ENCODE measurements around the gene INPP5J.
"Not testable (repeated sequence)": the region's sequence is repeated elsewhere in the genome, so short reads cannot be mapped to it uniquely, and the experiment has no call there.

INPP5J gene

DNA sequence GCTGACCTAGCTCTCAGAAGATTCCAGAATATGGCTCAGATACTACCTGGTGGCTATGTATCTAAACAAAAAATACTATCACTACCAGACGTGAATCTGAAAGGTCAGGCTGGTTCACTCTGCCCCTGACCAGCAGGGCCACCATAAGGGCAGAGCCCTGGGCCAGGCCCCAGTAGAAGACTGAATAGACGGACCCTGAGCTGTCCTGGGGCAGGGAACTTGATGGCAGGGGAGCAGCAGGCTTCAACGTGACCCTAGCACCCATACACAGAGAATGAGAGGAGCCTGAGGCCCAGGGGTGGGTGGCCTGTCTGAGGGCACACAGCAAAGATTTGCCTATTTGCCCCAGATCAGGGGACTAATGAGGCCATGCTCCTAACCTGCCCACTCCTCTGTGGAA, 30.6 kb downstream of the INPP5J start:
- no peak for DNase-seq

DNA sequence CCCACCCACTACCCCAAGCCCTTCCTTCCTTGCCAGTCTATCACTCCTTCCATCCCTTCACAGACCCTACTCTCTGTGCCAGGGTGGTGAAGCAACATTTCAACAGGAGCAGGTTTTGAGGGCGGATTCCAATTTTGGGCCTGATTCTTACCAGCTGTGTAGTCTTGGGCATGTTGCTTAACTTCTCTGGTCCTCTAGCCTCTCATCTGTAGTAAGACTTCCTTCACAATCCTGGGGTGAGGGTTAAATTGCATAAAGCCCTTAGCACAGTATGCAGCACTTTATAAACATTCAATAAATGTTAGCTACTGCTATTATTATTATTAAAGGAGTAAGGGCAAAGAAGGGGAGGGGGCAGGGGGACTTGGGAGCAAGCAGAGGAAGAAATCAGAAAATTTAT, 32.2 kb downstream of the INPP5J start:
- DNase-seq = no peak

DNA sequence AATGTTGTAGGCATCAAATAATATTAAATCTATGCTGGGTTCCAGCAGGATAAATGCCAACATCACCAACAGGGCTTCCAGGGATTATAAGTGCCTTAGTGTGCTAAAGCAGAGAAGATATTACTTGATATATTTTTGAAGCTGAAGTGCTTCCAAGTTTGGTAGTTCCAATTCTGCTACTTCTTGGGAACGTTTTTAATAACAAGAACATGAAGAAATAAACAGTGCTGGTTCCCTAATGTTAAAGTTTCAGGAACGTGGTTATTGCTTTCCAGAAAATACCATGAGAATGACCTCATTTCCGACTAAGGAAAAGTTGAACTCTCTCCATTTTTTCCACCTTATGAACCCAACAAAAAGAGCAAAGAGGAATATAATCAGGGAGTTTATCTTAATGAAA, 32.7 kb downstream of the INPP5J start:
- no peak for DNase-seq

DNA sequence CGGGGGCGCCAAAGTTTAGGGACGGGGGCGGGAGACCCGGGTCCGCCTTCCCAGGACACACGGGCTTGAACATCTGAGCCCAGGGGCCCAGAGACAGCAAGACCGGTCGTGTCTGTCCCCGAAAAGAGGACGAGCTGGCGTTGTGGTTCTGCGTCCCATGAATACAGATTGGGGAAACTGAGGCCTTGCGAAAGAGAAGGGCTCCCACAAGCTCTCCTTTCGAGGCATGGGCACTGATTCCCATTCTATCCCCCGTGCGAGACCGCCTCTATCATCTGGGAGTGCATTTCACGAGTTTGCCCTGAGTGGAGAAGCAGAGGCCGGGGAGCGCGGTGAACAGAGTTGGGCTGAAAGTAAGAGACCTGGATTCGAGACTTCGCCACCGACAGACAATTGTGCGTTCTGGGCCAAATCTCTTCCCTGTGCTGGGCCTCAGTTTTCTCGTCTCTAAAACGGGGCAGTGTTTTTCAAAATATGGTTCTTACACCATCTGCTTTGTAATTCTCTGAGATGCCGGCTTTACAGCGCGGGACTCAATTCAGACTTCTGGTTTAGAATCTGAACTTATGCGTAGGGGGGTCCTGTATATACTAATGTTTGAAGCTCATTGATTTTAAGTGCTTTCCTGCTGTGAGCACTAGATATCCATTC, 37.7 kb downstream of the INPP5J start:
- peak; percentile 42 for DNase-seq

DNA sequence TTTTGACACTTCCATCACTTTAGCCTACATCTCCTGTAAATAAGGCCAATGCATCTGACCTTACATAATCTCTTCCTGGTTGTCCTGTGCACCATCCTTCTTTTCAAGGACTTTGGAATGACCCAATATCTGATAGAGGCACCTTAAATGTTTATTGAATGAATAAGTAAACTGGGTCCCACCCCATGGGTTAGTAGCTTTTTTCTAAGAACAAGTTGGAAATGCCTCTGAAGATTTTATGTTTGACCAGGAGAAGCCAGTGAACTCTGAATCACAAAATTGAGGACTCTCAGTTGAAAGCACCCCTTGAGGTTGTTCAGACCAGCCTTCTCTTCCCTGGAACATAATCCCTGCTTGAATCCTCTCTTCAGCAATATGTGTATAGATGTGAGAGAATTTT, 38.6 kb downstream of the INPP5J start:
- DNase-seq = no peak

DNA sequence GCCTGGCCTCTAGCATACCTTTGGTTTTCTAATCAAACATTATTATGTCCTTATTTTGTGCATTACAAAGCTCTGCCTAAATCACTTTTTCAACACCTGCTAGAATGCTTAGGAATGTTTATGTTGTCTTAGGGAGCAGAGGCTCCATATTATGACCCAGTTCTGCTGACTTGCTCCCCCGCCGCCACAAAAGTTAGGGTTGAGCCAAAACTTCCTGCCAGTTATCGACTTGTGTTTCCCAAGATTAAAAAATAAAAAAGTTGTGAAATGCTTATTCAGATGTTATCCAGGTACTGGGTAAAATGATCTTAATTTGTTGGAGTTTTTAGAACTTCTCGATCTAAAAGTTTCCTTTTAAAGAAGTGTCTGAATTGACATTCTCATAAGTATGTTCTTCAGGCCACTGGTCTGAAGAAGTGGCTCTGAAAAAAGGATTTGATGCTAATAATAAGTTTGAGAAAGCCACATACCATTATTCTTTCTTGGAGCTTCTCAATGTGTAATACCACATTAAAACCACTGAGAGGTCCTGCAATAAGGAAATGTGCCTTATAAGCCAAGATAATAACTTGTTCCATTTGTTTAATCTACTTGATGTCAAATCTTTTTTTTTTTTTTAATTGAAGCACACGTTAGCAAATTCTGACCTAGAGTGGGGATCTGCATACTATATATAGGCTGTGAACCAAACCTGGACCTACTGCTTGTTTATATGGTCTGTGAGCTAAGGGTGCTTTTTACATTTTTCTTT, 39.4 kb downstream of the INPP5J start:
- DNase-seq = no peak

DNA sequence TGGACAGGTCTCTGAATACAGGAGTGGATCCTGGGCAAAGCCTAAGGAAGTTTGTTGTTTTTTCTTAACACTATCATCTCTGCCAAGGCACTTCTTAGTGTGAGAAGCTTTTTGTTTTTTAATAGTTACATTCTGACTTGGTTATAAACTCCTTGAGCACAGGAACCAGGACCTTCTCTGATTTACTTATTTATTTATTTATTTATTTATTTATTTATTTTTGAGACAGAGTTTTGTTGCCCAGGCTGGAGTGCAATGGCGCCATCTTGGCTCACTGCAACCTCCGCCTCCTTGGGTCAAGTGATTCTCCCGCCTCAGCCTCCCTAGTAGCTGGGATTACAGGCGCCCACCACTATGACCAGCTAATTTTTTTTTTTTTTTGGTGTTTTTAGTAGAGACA, 48.2 kb downstream of the INPP5J start:
- DNase-seq = no peak

DNA sequence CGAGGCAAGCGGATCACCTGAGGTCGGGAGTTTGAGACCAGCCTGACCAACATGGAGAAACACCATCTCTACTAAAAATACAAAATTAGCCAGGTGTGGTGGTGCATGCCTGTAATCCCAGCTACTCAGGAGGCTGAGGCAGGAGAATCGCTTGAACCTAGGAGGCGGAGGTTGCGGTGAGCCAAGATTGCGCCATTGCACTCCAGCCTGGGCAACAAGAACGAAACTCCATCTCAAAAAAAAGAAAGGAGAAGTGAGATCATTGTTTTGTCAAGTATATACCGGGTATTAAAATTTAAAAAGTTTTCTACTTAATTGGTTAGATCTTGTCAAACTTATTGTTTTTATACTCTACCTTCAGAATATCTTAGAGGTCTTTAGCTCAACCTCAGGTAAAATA, 49.0 kb downstream of the INPP5J start:
- DNase-seq = not testable (repeated sequence)

DNA sequence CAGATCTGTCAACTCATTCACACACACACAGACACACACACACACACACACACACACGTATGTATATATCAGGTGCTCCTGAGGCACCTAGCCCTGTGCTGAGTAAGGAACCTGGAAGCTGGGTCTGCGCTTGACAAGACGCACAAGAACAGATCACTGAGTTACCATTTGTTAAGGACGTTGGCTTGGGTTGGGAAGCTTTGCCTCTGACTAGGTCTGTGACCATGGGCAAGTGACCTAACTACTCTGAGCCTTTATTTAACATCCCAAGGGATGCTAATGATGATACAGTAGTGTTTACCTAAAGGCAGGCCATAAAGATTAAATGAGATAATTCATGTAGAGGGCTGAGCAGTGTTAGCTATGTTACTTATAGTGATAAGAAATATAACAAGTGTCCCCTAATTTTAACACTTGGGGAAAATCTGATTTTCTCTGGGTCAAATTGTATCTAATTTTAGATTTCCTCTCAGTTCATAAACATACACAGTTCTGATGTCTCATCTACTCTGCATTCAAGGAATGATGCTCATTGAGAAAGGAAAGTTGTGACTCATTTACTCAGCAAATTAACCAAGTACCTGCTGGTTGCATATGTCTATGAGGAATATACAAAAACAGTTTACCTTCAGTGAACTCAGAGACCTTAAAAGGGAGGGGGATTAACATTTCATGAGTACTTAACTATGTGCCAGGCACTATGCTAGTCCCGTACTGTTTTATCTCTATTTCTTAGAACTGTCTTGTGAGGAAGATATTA, 50.8 kb downstream of the INPP5J start:
- no peak for DNase-seq

DNA sequence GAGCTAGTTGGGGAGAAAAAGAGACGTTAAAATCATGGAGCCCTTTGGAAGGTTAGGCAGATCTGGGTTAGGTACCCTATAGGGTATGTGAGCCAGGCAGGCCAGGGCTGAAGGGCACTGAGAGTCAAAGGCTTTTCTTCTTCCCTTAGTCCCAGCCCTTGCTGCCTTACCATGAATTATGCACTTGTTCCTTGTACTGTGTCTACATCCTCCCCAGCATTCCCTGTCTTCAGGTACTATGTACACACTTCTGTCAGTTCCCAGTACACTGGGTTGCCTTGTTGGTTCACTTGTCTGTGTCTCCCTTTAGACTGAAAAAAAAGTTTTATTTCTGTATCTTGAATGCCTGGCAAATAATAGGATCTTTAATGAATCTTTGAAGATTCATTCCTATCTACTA, 54.2 kb downstream of the INPP5J start:
- DNase-seq = no peak

DNA sequence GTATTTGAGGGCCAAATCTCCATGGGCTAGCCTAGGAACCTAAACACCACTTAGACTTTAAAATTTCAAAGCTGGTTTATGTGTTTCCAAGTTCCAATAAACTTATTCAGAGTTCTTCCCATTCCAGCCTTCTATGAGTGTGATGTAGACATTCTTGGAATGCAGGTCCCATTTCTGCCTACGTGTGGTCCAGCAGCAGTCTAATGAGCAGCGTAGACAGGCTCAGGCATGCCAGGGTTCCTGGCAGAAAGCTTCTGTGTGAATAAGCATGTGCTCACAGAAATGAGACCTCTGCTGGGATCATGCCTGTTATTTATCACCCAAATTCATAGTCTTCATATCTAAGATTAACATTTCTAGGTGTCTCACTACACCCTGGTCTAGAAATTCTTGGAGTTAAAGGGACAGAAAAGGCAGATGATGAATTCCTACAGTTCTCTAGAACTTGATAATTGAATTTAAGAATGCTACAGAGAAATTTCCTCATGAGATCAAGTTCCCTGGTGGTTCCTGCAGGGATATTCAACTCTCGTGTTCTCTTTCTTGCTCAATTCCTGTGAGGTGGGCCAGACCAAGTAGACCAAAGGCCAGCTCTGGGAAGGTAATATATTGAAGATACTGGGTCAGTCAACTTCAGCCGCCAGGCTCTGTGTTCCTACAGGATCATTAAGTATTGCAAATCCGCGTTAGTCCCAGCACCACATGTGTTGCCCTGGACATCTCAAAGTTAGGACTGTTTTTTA, 54.8 kb downstream of the INPP5J start:
- no peak for DNase-seq

DNA sequence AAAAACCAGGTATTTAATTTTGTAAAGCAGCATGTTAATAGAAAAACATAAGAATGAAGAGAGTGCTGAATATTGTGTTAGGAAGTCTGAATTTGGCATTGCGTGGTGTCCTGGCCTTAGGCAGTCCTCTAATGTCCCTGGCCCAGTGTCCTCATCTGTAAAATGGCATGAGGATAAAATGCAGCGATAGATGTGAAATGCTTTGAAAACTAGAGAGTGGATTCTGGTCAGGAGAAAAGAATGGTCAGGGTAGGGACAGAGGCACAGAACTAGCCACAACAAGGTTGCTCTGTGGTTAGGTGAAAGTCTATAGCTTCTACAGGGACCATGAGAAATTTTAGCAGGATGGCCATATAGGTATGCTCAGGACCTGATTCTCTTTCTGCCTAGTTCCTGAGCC, 56.1 kb downstream of the INPP5J start:
- no peak for DNase-seq

DNA sequence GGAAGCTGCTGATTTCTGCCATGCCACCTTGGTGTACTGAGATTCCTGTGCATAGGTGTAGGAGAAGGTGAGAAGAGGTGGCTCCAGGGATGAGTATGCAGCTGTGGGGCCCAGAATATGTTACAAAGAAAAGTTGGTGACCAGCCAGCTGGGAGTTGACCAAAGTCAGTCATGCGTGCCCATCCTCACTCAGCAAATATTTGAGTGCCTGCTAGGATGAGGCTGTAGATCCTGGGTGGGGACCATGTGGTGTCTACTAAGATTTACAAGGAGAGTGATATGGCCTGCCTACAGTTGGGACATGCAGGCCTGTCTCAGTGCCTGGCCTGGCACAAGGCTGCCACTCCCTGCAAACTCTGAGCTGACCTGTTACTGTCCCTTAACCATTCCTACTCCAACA, 56.6 kb downstream of the INPP5J start:
- DNase-seq = no peak

DNA sequence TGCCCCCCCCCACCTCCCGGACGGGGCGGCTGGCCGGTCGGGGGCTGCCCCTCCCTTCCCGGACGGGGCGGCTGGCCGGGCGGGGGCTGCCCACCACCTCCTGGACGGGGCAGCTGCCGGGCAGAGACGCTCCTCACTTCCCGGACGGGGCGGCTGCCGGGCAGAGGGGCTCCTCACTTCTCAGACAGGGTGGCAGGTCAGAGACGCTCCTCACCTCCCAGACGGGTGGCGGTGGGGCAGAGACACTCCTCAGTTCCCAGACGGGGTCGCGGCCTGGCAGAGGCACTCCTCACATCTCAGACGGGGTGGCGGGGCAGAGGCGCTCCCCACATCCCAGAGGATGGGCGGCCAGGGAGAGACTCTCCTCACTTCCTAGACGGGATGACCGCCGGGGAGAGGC, 61.2 kb downstream of the INPP5J start:
- no peak for DNase-seq

Data from stimulated activated CD8-positive, alpha-beta memory T cell treated with anti-CD3 and anti-CD28 coated beads, Interleukin-4, amount 100 ng/mL, for 48 hours (primary cell).